Progenitor cell of endocrine pancreas (in vitro differentiated cells): ENCODE measurements around the gene PLXDC2. TPM values are rescaled to one million over a fixed set of nuclear protein-coding genes. Genes with fewer than 3 reads are reported as not detected.

Experiments used
- DNase-seq: peaks from one replicate; pipeline ENCODE4 v3.0.0; 2021; ENCODE audit warnings: low spot score; ENCODE audit not compliant: unreplicated experiment
- H3K27ac Mint-ChIP-seq: 2 replicates; pipeline ENCODE4 v1.8.0; 2021; ENCODE audit warnings: mild to moderate bottlenecking, moderate library complexity, mixed read lengths
- H3K27me3 Mint-ChIP-seq: 2 replicates; pipeline ENCODE4 v1.8.0; 2021; ENCODE audit warnings: mixed read lengths
- H3K36me3 Mint-ChIP-seq: 2 replicates; pipeline ENCODE4 v1.8.0; 2022; ENCODE audit warnings: mixed read lengths; ENCODE audit not compliant: insufficient read depth
- H3K4me1 Mint-ChIP-seq: 2 replicates; pipeline ENCODE4 v1.8.0; 2021; ENCODE audit warnings: low read depth, mixed read lengths
- H3K4me3 Mint-ChIP-seq: 2 replicates; pipeline ENCODE4 v1.8.0; 2021; ENCODE audit warnings: low read depth, mild to moderate bottlenecking, moderate library complexity, mixed read lengths
- H3K9me3 Mint-ChIP-seq: 2 replicates; pipeline ENCODE4 v1.8.0; 2021; ENCODE audit warnings: low read depth, mixed read lengths
- total RNA-seq: library from RNA; stranded (reverse); gene quantifications from 2 replicates; pipeline ENCODE4 v1.2.1, GENCODE V29; 2021
- TF ChIP-seq, protein P1 (sequence below): fragments of 200-600 bp; sonication (generic); IDR thresholded peaks from one replicate; pipeline ENCODE4 v1.5.0; 2021; ENCODE audit warnings: antibody characterized with exemption, mild to moderate bottlenecking; ENCODE audit not compliant: unreplicated experiment

The PLXDC2 gene
- total RNA-seq, 1 donor from 2014 or later: 44.3 TPM

DNA sequence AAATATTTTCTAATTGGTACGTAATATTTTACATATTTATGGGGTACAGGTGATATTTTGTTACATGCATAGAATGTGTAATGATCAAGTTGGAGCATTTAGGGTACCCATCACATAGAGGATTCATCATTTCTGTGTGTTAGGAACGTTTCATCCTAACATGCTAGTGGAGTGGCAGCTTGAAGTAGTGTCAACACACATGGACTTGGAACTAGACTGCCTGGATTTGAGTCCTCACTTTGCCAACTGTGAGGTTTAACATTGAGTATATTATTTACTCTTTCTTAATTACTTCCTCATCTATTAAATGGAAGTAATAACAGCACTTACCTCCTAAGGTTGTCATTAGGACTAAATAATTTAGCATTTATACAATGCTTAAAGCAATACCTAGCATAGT, 241.9 kb downstream of the PLXDC2 start:
- no peaks in the 10 kb centered on the region for H3K27me3 Mint-ChIP-seq
- H3K36me3 Mint-ChIP-seq: peaks cover 3% of the 10 kb centered on the region
- H3K9me3 Mint-ChIP-seq: peaks cover 9% of the 10 kb centered on the region
- peaks cover 8% of the 10 kb centered on the region for H3K4me1 Mint-ChIP-seq
- no peak for DNase-seq
- no peak overlapping the region for H3K27ac Mint-ChIP-seq
- TF ChIP-seq, protein P1, sequence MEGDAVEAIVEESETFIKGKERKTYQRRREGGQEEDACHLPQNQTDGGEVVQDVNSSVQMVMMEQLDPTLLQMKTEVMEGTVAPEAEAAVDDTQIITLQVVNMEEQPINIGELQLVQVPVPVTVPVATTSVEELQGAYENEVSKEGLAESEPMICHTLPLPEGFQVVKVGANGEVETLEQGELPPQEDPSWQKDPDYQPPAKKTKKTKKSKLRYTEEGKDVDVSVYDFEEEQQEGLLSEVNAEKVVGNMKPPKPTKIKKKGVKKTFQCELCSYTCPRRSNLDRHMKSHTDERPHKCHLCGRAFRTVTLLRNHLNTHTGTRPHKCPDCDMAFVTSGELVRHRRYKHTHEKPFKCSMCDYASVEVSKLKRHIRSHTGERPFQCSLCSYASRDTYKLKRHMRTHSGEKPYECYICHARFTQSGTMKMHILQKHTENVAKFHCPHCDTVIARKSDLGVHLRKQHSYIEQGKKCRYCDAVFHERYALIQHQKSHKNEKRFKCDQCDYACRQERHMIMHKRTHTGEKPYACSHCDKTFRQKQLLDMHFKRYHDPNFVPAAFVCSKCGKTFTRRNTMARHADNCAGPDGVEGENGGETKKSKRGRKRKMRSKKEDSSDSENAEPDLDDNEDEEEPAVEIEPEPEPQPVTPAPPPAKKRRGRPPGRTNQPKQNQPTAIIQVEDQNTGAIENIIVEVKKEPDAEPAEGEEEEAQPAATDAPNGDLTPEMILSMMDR: no peak
- H3K4me3 Mint-ChIP-seq: no peak overlapping the region

DNA sequence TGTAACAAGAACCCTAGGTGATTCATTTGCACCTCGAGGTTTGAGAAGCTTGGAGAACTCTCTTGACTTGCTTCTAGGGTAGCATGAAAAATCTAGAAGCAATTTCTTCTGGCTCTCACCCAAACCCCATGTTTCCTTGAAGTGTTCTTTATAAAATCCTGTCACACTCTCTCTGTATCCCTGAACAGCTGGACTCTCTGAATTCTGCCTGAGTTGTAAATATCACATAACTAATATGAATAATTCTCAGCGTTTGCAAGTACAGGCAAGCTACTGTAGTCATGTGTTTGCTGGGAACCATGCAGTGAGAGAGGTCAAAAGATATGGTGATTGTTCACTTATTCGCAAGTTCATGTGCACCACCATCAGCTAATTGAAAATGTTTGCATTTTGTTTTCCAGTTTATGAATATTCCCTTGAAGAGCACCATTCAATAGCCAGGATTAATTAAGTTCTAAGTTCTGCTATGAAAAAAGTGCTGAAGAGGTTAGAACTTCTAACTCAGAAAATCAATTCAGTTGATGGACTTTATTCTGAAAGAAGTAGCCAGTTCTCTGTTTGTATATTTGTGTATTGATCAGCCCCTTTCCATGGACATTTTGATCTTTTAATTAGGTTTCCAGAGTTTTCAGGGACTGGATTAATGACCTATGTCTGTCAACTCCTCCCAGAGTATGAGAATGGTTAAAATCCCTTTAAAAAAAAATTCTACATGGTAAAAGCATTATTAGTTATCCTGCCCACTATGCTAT, 243.0 kb downstream of the PLXDC2 start:
- Mint-ChIP-seq H3K27me3 (no peaks in the 10 kb centered on the region), H3K27ac (no peak overlapping the region), H3K9me3 (peaks cover 4% of the 10 kb centered on the region), H3K36me3 (peaks cover 3% of the 10 kb centered on the region), H3K4me3 (no peak overlapping the region), H3K4me1 (peaks cover 8% of the 10 kb centered on the region)
- TF ChIP-seq, protein P1: no peak
- DNase-seq: no peak

DNA sequence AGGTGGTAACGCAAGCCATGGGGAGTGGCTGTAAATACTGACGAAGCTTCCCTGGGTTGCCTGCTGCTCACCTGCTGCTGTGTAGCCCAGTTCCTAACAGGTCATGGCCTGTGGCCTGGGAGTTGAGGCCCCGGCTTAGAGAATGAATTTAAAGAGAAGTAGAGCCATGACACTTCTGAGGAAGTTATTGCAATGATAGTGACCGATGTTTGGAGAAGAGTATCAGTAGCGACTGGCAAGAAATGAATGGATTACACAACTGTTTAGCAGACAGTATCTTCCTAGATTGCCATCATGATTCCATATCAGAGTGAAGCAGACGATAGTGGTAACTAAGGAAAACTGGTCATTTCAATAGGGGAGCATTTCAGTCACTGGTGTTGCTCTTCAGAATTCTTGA, 249.6 kb downstream of the PLXDC2 start:
- H3K36me3 Mint-ChIP-seq: peaks cover 25% of the 10 kb centered on the region
- no peak overlapping the region for H3K4me3 Mint-ChIP-seq
- DNase-seq: no peak
- H3K27me3 Mint-ChIP-seq: no peaks in the 10 kb centered on the region
- H3K27ac Mint-ChIP-seq: no peak overlapping the region
- H3K9me3 Mint-ChIP-seq: peaks cover 15% of the 10 kb centered on the region
- TF ChIP-seq, protein P1: no peak
- H3K4me1 Mint-ChIP-seq: no peaks in the 10 kb centered on the region

DNA sequence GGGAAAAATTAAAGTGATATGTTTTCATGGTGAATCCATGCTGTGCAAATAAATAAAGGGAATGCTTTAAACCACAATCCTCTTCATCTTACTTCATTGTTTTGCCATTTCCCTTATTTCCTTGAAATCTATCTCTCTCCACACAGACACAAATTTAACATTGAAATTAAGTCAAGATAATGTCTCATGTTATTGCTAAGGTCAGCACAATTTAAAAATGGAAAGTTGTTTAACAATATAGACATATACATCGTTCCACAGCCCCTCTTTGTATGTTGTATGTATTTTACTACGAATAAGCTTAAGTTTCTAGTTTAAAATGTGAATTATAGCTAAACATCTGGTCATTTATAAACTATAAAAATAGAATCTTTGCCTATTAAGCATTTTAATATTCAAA, 256.9 kb downstream of the PLXDC2 start:
- no peak for DNase-seq
- H3K36me3 Mint-ChIP-seq: peaks cover 29% of the 10 kb centered on the region
- no peaks in the 10 kb centered on the region for H3K4me1 Mint-ChIP-seq
- H3K4me3 Mint-ChIP-seq: no peak overlapping the region
- H3K27me3 Mint-ChIP-seq: no peaks in the 10 kb centered on the region
- H3K27ac Mint-ChIP-seq: no peak overlapping the region
- TF ChIP-seq, protein P1: no peak
- H3K9me3 Mint-ChIP-seq: peaks cover 11% of the 10 kb centered on the region

DNA sequence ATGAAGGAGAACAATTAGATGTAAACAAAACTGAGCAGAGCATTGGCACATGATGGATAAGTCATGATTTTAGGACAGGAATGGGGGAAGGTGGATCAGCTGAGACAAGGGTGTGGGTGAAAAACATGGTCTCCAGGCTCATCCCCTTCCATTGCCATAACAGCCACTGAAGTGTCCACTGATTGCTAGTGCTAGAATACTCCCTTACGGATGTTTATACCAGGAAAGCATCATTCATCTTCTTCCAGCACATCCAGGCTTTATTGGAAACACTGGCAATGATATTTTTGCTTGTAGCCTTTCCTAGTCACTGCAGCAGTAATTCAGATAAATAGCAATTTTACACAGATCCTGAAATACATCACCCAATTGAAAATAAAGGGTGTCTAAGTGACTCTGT, 259.5 kb downstream of the PLXDC2 start:
- Mint-ChIP-seq H3K4me3 (no peak overlapping the region), H3K36me3 (peaks cover 21% of the 10 kb centered on the region), H3K4me1 (no peaks in the 10 kb centered on the region), H3K27ac (no peak overlapping the region), H3K9me3 (peaks cover 14% of the 10 kb centered on the region), H3K27me3 (no peaks in the 10 kb centered on the region)
- DNase-seq: no peak
- TF ChIP-seq, protein P1: no peak
